Chondrocyte (in vitro differentiated cells): ENCODE measurements around the gene HCFC1R1. TPM values are rescaled to one million over a fixed set of nuclear protein-coding genes. Genes with fewer than 3 reads are reported as not detected.

ENCODE experiments used
- DNase-seq: peaks from one replicate; pipeline ENCODE4 v3.0.0; 2021; ENCODE audit warnings: mixed read lengths, low spot score
- H3K27ac Mint-ChIP-seq: one replicate; pipeline ENCODE4 v1.8.0; 2021; ENCODE audit warnings: mild to moderate bottlenecking, moderate library complexity, mixed read lengths; ENCODE audit not compliant: unreplicated experiment
- H3K27me3 Mint-ChIP-seq: 2 replicates; pipeline ENCODE4 v1.8.0; 2021; ENCODE audit warnings: low read depth, mixed read lengths
- H3K36me3 Mint-ChIP-seq: 2 replicates; pipeline ENCODE4 v1.8.0; 2021; ENCODE audit warnings: low read depth, mixed read lengths
- H3K4me1 Mint-ChIP-seq: 2 replicates; pipeline ENCODE4 v1.8.0; 2021; ENCODE audit warnings: low read depth, mild to moderate bottlenecking, mixed read lengths
- H3K4me3 Mint-ChIP-seq: one replicate; pipeline ENCODE4 v1.8.0; 2021; ENCODE audit warnings: mild to moderate bottlenecking, moderate library complexity, mixed read lengths; ENCODE audit not compliant: unreplicated experiment
- H3K9me3 Mint-ChIP-seq: 2 replicates; pipeline ENCODE4 v1.8.0; 2021; ENCODE audit warnings: low read depth, mixed read lengths
- total RNA-seq: library from RNA; stranded (reverse); gene quantifications from 3 replicates; pipeline ENCODE4 v1.2.1, GENCODE V29; 2021
- TF ChIP-seq, protein P1 (sequence below): fragments of 200-600 bp; sonication (generic); IDR thresholded peaks from 2 replicates; pipeline ENCODE4 v1.5.0; 2021; ENCODE audit warnings: antibody characterized with exemption, mild to moderate bottlenecking, moderate library complexity

Gene HCFC1R1
- total RNA-seq, 1 donor from 2014 or later: 79.3 TPM

DNA sequence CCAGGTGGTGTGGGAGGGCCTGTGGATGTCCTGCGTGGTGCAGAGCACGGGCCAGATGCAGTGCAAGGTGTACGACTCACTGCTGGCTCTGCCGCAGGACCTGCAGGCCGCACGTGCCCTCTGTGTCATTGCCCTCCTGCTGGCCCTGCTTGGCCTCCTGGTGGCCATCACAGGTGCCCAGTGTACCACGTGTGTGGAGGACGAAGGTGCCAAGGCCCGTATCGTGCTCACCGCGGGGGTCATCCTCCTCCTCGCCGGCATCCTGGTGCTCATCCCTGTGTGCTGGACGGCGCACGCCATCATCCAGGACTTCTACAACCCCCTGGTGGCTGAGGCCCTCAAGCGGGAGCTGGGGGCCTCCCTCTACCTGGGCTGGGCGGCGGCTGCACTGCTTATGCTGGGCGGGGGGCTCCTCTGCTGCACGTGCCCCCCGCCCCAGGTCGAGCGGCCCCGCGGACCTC, 10.2 kb downstream of the HCFC1R1 start:
- no peak overlapping the region for H3K27ac Mint-ChIP-seq
- TF ChIP-seq, protein P1, sequence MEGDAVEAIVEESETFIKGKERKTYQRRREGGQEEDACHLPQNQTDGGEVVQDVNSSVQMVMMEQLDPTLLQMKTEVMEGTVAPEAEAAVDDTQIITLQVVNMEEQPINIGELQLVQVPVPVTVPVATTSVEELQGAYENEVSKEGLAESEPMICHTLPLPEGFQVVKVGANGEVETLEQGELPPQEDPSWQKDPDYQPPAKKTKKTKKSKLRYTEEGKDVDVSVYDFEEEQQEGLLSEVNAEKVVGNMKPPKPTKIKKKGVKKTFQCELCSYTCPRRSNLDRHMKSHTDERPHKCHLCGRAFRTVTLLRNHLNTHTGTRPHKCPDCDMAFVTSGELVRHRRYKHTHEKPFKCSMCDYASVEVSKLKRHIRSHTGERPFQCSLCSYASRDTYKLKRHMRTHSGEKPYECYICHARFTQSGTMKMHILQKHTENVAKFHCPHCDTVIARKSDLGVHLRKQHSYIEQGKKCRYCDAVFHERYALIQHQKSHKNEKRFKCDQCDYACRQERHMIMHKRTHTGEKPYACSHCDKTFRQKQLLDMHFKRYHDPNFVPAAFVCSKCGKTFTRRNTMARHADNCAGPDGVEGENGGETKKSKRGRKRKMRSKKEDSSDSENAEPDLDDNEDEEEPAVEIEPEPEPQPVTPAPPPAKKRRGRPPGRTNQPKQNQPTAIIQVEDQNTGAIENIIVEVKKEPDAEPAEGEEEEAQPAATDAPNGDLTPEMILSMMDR: no peak
- H3K9me3 Mint-ChIP-seq: no peaks in the 10 kb centered on the region
- no peak for DNase-seq
- no peak overlapping the region for H3K4me3 Mint-ChIP-seq
- no peaks in the 10 kb centered on the region for H3K4me1 Mint-ChIP-seq
- H3K27me3 Mint-ChIP-seq: peaks cover 14% of the 10 kb centered on the region
- no peaks in the 10 kb centered on the region for H3K36me3 Mint-ChIP-seq

DNA sequence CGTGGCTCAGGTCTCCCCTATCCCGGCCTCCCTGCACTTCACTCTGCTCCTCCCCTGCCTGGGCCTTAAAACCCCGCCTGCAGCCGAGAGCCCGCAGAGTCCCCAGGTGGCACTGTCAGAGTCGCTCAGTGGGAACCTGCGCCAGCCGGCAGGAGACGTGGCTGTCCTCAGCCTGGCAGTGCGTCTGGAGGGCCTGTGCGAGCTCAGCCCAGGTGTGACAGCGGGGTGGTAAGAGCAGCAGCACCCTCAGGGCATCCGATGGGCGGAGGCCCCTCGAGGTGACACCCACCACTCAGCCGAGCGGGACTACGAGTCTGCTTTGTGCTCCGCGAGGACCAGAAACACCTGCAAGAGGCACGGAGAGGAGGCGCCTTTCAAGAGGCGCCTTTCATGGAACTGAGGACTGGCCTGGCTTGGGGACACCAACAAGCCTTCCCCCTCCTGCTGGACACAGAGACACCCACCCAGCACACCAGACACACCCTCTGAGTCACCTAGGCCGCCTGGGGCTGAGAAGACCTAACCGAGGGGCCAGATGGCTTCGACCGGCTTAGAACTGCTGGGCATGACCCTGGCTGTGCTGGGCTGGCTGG, 10.8 kb downstream of the HCFC1R1 start, which contains the start of gene CLDN9:
Gene CLDN9, plus strand, starts transcription at position 96 of the 593 bp plus-strand sequence. Its CDS starts 440 bp downstream, at position 536.
- no peak for DNase-seq
- H3K4me1 Mint-ChIP-seq: no peaks in the 10 kb centered on the region
- peaks cover 17% of the 10 kb centered on the region for H3K27me3 Mint-ChIP-seq
- H3K4me3 Mint-ChIP-seq: no peak within 1 kb of the TSS
- no peaks in the 10 kb centered on the region for H3K36me3 Mint-ChIP-seq
- H3K27ac Mint-ChIP-seq: no peak within 1 kb of the TSS
- H3K9me3 Mint-ChIP-seq: no peaks in the 10 kb centered on the region
- TF ChIP-seq, protein P1: no peak

DNA sequence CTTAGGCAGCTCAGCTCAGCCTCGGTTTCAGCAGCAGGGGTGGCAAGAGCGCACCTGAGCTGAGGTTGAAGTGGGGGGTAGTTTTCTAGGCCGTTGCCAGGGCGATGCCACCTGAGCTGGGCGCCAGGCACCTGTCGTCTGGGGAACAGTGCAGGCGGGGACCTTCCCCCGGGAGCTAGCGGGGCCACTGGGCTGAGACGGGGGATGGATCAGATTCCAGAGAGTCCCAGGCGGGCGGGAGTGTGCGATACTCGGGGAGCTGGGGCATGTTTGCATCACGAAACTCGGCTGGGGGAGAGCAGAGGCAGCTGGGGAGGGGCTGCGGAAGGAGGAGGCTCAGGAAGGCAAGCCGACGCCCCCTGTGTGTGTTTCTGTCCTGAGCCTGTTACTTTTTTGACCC, 11.5 kb downstream of the HCFC1R1 start:
- TF ChIP-seq, protein P1: no peak
- Mint-ChIP-seq H3K4me1 (no peaks in the 10 kb centered on the region), H3K27me3 (peaks cover 18% of the 10 kb centered on the region)

DNA sequence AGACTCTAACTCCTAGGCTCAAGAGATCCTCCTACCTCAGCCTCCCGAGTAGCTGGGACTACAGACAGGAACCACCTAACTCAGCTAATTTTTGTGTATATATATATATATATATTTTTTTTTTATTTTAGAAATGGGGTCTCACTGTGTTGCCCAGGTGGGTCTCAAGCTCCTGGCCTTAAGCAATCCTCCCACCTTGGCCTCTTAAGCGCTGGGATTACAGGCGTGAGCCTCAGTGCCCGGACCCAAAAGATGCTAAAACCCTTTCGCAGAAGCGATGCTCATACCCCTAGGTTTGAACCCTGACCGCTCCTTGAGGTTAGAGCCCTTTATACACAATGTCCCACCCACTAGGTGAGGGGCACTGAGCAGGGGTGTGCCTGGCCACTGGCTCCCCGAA, 13.2 kb downstream of the HCFC1R1 start:
- Mint-ChIP-seq H3K36me3 (no peaks in the 10 kb centered on the region), H3K9me3 (no peaks in the 10 kb centered on the region), H3K27ac (no peak overlapping the region), H3K4me1 (no peaks in the 10 kb centered on the region), H3K27me3 (peaks cover 29% of the 10 kb centered on the region), H3K4me3 (no peak overlapping the region)
- TF ChIP-seq, protein P1: no peak
- no peak for DNase-seq

More for the DNA sequence above, 11.5 kb downstream of the HCFC1R1 start:
- Mint-ChIP-seq H3K36me3 (no peaks in the 10 kb centered on the region), H3K9me3 (no peaks in the 10 kb centered on the region), H3K27ac (no peak overlapping the region), H3K4me3 (no peak overlapping the region)
- DNase-seq: no peak

DNA sequence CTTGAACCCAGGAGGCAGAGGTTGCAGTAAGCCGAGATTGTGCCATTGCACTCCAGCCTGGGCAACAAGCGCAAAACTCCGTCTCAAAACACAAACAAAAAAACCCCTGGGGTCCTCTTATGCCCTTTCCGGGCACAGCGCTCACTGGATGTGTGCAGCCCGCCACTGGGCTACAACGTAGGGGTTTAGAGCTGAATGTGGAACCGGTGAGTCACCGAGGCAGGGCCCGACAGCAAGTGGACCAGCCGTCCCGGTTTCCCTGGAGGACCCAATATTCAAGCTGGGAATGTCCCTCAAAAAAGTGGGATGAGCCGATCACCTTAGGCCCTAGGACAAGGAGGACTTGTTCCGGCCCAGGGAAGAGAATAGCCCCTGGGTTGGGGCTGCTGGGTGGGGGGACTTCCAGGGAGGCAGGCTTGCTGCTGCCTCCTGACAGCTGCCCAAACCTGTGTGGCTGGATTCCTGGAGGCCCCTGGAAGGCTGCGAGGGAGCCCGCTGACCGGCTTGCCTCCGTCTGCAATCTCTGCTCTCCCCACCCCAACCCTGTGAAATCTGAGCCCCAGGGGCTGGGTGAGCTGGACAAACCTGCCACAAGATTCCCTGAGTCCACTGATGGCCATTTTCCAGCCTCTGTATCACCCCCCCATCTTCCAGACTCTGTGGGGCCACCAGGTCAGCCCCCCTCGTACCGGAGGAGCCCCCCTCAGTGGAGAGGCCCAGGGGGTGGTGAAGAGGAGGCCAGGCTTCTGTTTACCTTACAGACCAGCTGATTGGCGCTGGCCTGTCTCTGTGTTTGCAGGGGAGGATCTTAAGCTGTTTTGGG, 14.0 kb downstream of the HCFC1R1 start:
- no peaks in the 10 kb centered on the region for H3K9me3 Mint-ChIP-seq
- DNase-seq: no peak
- H3K36me3 Mint-ChIP-seq: no peaks in the 10 kb centered on the region
- TF ChIP-seq, protein P1: no peak
- H3K27ac Mint-ChIP-seq: no peak overlapping the region
- H3K4me1 Mint-ChIP-seq: peaks cover 3% of the 10 kb centered on the region
- peaks cover 32% of the 10 kb centered on the region for H3K27me3 Mint-ChIP-seq
- H3K4me3 Mint-ChIP-seq: no peak overlapping the region
